Mucosa of descending colon (tissue), 3 donors: ENCODE measurements around the gene FIGNL2. TPM values are rescaled to one million over a fixed set of nuclear protein-coding genes. Genes with fewer than 3 reads are reported as not detected.

ENCODE experiments used
- ATAC-seq: fragments of 200-7000 bp; cut with Tn5 transposase; one replicate; pipeline ENCODE4 v1.9.1; 2020; ENCODE audit warnings: mild to moderate bottlenecking, moderate library complexity
- DNase-seq, 3 donors: peaks; one replicate each; pipeline ENCODE4 v3.0.0-alpha.2; 2020
- H3K36me3 ChIP-seq: fragments of 200-600 bp; one replicate; pipeline ENCODE4 v1.8.0; 2021; ENCODE audit warnings: low read depth, mild to moderate bottlenecking
- H3K4me1 ChIP-seq: fragments of 200-600 bp; one replicate; pipeline ENCODE4 v1.8.0; 2021; ENCODE audit warnings: low read depth, mild to moderate bottlenecking
- H3K4me3 ChIP-seq: fragments of 200-600 bp; one replicate; pipeline ENCODE4 v1.8.0; 2021; ENCODE audit warnings: mild to moderate bottlenecking
- H3K9me3 ChIP-seq: fragments of 200-600 bp; one replicate; pipeline ENCODE4 v1.8.0; 2021; ENCODE audit warnings: mild to moderate bottlenecking
- CTCF ChIP-seq: fragments of 200-600 bp; IDR thresholded peaks from one replicate; pipeline ENCODE4 v1.8.0; 2022; ENCODE audit warnings: antibody characterized with exemption, mild to moderate bottlenecking
- intact Hi-C, 2 donors: fragments of 100-400 bp; cut with DNase I in 1 of 2; cut with micrococcal nuclease in 1 of 2; formaldehyde crosslinking; loops; one replicate each; pipeline versions ENCODE4 v1.11.0 to v1.11.1; 2022; cut with DNase I, micrococcal nuclease
- total RNA-seq, 3 donors: library from RNA; stranded (reverse); fragmentation: NEBNext Ultra II Directional in 2 of 3; extraction: Animal tissue kit (Norgen Biotek cat#: 25700) in 2 of 3; gene quantifications; one replicate each; pipeline versions ENCODE4 v1.2.1 to v1.2.4, GENCODE V29; 2021 to 2023
- donor health status: DM: no; HTN: no; CAD: no; lungs with moderate emphysema.
- donor health status: DM: no; HTN: no; CAD: no.
- donor health status: DM: no; HTN: yes; CAD: no.

Gene FIGNL2
- total RNA-seq, 3 donors from 2014 or later = 0.26 to 0.44 (median 0.34) TPM

GRCh38 chr12:51788876-51789275, 59.6 kb downstream of the FIGNL2 start:
- Histone ChIP-seq H3K4me3 (no peak overlapping the region), H3K9me3 (no peaks in the 10 kb centered on the region), H3K4me1 (no peaks in the 10 kb centered on the region), H3K36me3 (no peaks in the 10 kb centered on the region)
- TF ChIP-seq CTCF = no peak
- no peak for DNase-seq
- intact Hi-C loops = no loop called here
- ATAC-seq = no peak

GRCh38 chr12:51785906-51786305, 62.6 kb downstream of the FIGNL2 start:
- H3K36me3 ChIP-seq = no peaks in the 10 kb centered on the region
- TF ChIP-seq CTCF = no peak
- H3K4me1 ChIP-seq = no peaks in the 10 kb centered on the region
- ATAC-seq (no peak), DNase-seq (no peak)
- no peaks in the 10 kb centered on the region for H3K9me3 ChIP-seq
- no peak overlapping the region for H3K4me3 ChIP-seq
- intact Hi-C loops = no loop called here

- no peak for DNase-seq
- H3K4me1 ChIP-seq = no peaks in the 10 kb centered on the region
- ATAC-seq = peak; percentile 64
- H3K9me3 ChIP-seq = no peaks in the 10 kb centered on the region
- intact Hi-C loops = no loop called here
- no peak for TF ChIP-seq CTCF
- no peak overlapping the region for H3K4me3 ChIP-seq
- H3K36me3 ChIP-seq = no peaks in the 10 kb centered on the region
Observed at GRCh38 chr12:51784688-51785087, 63.8 kb downstream of the FIGNL2 start.

- DNase-seq = no peak
- ATAC-seq = no peak
- Histone ChIP-seq H3K4me1 (no peaks in the 10 kb centered on the region), H3K36me3 (no peaks in the 10 kb centered on the region), H3K9me3 (no peaks in the 10 kb centered on the region), H3K4me3 (no peak overlapping the region)
- intact Hi-C loops = no loop called here
- TF ChIP-seq CTCF = no peak
Observed at GRCh38 chr12:51779876-51780275, 68.6 kb downstream of the FIGNL2 start.

- Histone ChIP-seq H3K4me1 (no peaks in the 10 kb centered on the region), H3K36me3 (no peaks in the 10 kb centered on the region), H3K9me3 (no peaks in the 10 kb centered on the region), H3K4me3 (no peak overlapping the region)
- intact Hi-C loops = no loop called here
- DNase-seq = no peak
- no peak for TF ChIP-seq CTCF
- no peak for ATAC-seq
Observed at GRCh38 chr12:51777973-51778372, 70.5 kb downstream of the FIGNL2 start.

GRCh38 chr12:51777457-51777856, 71.1 kb downstream of the FIGNL2 start:
- no peaks in the 10 kb centered on the region for H3K4me1 ChIP-seq
- H3K9me3 ChIP-seq = no peaks in the 10 kb centered on the region
- DNase-seq (no peak), ATAC-seq (no peak)
- TF ChIP-seq CTCF = no peak
- no peak overlapping the region for H3K4me3 ChIP-seq
- intact Hi-C loops = no loop called here
- H3K36me3 ChIP-seq = no peaks in the 10 kb centered on the region
